ENCODE data around the gene IL31. TPM values are rescaled to one million over a fixed set of nuclear protein-coding genes. Genes with fewer than 3 reads are reported as not detected.

IL31 gene
- total and polyA plus RNA-seq, 4 donors = not detected

- no peak overlapping the region for H3K27ac ChIP-seq (ENCODE audit: low read depth in 1 of 2, low read length in 2 of 2)
- 93% methylated on average over 15 of the region's 15 CpGs for WGBS
These were observed 34.8 kb downstream of the IL31 start for GRCh38 chr12:122139266-122139665.

GRCh38 chr12:122138616-122139015 is 35.4 kb downstream of the IL31 start:
- Histone ChIP-seq H3K9me3 (ENCODE audit: control insufficient read depth in 4 of 4, low read length in 3 of 4) (no peaks in the 10 kb centered on the region), H3K9ac (ENCODE audit: low read depth in 1 of 2, low read length in 2 of 2) (no peak overlapping the region), H3K4me3 (ENCODE audit: low read depth in 1 of 3, low read length in 3 of 3) (no peak overlapping the region), H3K36me3 (ENCODE audit: control insufficient read depth in 4 of 4, insufficient read depth in 3 of 4, low read depth in 1 of 4, low read length in 3 of 4) (peaks cover 14 to 67% (median 34%) of the 10 kb centered on the region in 4 donors), H3K27ac (ENCODE audit: low read depth in 1 of 2, low read length in 2 of 2) (no peak overlapping the region), H3K4me1 (ENCODE audit: control insufficient read depth in 4 of 4, insufficient read depth in 4 of 4, low read length in 3 of 4) (no peaks in the 10 kb centered on the region), H3K27me3 (ENCODE audit: control insufficient read depth in 4 of 4, insufficient read depth in 4 of 4, low read length in 3 of 4) (no peaks in the 10 kb centered on the region)
- no peak for DNase-seq (ENCODE audit: low spot score)
- TF ChIP-seq SP1 (IDR thresholded peaks at IDR 0.05) = no peak
- TF ChIP-seq EGR1 (IDR thresholded peaks at IDR 0.05; ENCODE audit: low read depth in 2 of 2) = no peak
- no peak for TF ChIP-seq JUND (IDR thresholded peaks at IDR 0.05)
- TF ChIP-seq RAD21 (IDR thresholded peaks at IDR 0.05) = no peak
- TF ChIP-seq, protein P1, sequence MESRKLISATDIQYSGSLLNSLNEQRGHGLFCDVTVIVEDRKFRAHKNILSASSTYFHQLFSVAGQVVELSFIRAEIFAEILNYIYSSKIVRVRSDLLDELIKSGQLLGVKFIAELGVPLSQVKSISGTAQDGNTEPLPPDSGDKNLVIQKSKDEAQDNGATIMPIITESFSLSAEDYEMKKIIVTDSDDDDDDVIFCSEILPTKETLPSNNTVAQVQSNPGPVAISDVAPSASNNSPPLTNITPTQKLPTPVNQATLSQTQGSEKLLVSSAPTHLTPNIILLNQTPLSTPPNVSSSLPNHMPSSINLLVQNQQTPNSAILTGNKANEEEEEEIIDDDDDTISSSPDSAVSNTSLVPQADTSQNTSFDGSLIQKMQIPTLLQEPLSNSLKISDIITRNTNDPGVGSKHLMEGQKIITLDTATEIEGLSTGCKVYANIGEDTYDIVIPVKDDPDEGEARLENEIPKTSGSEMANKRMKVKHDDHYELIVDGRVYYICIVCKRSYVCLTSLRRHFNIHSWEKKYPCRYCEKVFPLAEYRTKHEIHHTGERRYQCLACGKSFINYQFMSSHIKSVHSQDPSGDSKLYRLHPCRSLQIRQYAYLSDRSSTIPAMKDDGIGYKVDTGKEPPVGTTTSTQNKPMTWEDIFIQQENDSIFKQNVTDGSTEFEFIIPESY (IDR thresholded peaks at IDR 0.05) = no peak
- no peak for TF ChIP-seq FOXA2 (IDR thresholded peaks at IDR 0.05)
- TF ChIP-seq, protein P2, sequence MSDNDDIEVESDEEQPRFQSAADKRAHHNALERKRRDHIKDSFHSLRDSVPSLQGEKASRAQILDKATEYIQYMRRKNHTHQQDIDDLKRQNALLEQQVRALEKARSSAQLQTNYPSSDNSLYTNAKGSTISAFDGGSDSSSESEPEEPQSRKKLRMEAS (IDR thresholded peaks at IDR 0.05) = no peak
- TF ChIP-seq RXRA (IDR thresholded peaks at IDR 0.05) = no peak
- no peak for TF ChIP-seq NR2F2 (IDR thresholded peaks at IDR 0.05)
- 94% methylated on average over 11 of the region's 11 CpGs for WGBS

More at GRCh38 chr12:122139266-122139665, 34.8 kb downstream of the IL31 start:
- Histone ChIP-seq H3K9ac (ENCODE audit: low read depth in 1 of 2, low read length in 2 of 2) (no peak overlapping the region), H3K4me1 (ENCODE audit: control insufficient read depth in 4 of 4, insufficient read depth in 4 of 4, low read length in 3 of 4) (no peaks in the 10 kb centered on the region), H3K27me3 (ENCODE audit: control insufficient read depth in 4 of 4, insufficient read depth in 4 of 4, low read length in 3 of 4) (no peaks in the 10 kb centered on the region), H3K9me3 (ENCODE audit: control insufficient read depth in 4 of 4, low read length in 3 of 4) (no peaks in the 10 kb centered on the region), H3K4me3 (ENCODE audit: low read depth in 1 of 3, low read length in 3 of 3) (no peak overlapping the region), H3K36me3 (ENCODE audit: control insufficient read depth in 4 of 4, insufficient read depth in 3 of 4, low read depth in 1 of 4, low read length in 3 of 4) (peaks cover 16 to 70% (median 34%) of the 10 kb centered on the region in 4 donors)
- no peak for TF ChIP-seq ATF3 (IDR thresholded peaks at IDR 0.05)
- no peak for TF ChIP-seq RAD21 (IDR thresholded peaks at IDR 0.05)
- no peak for TF ChIP-seq REST (IDR thresholded peaks at IDR 0.05)
- no peak for TF ChIP-seq RXRA (IDR thresholded peaks at IDR 0.05)
- TF ChIP-seq SP1 (IDR thresholded peaks at IDR 0.05) = no peak
- DNase-seq (ENCODE audit: low spot score) = no peak

DNA sequence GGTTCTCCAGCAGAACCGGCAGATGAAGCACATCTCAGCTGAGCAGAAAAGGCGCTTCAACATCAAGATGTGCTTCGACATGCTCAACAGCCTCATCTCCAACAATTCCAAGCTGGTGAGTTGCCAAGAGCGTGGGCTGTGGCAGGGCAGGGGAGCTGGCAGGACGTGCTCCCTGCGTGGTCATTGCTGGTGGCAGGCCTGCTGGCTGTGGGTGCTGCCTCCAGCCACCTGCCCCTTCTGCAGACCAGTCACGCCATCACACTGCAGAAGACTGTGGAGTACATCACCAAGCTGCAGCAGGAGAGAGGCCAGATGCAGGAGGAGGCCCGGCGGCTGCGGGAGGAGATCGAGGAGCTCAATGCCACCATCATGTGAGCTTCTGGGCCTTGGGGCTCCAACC is 35.8 kb downstream of the IL31 start:
- Histone ChIP-seq H3K27me3 (ENCODE audit: control insufficient read depth in 4 of 4, insufficient read depth in 4 of 4, low read length in 3 of 4) (no peaks in the 10 kb centered on the region), H3K9ac (ENCODE audit: low read depth in 1 of 2, low read length in 2 of 2) (no peak overlapping the region), H3K9me3 (ENCODE audit: control insufficient read depth in 4 of 4, low read length in 3 of 4) (no peaks in the 10 kb centered on the region), H3K27ac (ENCODE audit: low read depth in 1 of 2, low read length in 2 of 2) (no peak overlapping the region), H3K4me3 (ENCODE audit: low read depth in 1 of 3, low read length in 3 of 3) (no peak overlapping the region), H3K36me3 (ENCODE audit: control insufficient read depth in 4 of 4, insufficient read depth in 3 of 4, low read depth in 1 of 4, low read length in 3 of 4) (peaks cover 16 to 63% (median 32%) of the 10 kb centered on the region in 4 donors), H3K4me1 (ENCODE audit: control insufficient read depth in 4 of 4, insufficient read depth in 4 of 4, low read length in 3 of 4) (peaks cover 0 to 4% (median 0%) of the 10 kb centered on the region in 4 donors)
- no peak for DNase-seq (ENCODE audit: low spot score)
- 91% methylated on average over 11 of the region's 11 CpGs for WGBS
- TF ChIP-seq, protein P2 (IDR thresholded peaks at IDR 0.05) = no peak
- TF ChIP-seq NR2F2 (IDR thresholded peaks at IDR 0.05) (no peak), HNF4G (IDR thresholded peaks at IDR 0.05) (no peak), FOXA2 (IDR thresholded peaks at IDR 0.05) (no peak), EGR1 (IDR thresholded peaks at IDR 0.05; ENCODE audit: low read depth in 2 of 2) (no peak), GABPA (IDR thresholded peaks at IDR 0.05 in 1 of 2, conservative IDR thresholded peaks at IDR 0.05 in 1 of 2) (no peak), RXRA (IDR thresholded peaks at IDR 0.05) (no peak), HNF4A (conservative IDR thresholded peaks at IDR 0.05) (no peak), REST (IDR thresholded peaks at IDR 0.05) (no peak), JUND (IDR thresholded peaks at IDR 0.05) (no peak), RAD21 (IDR thresholded peaks at IDR 0.05) (no peak), TAF1 (conservative IDR thresholded peaks at IDR 0.05) (no peak), YY1 (IDR thresholded peaks at IDR 0.05) (no peak)

Measured in liver (tissue), 9 donors.